Sigmoid colon (tissue), 4 donors: ENCODE measurements around the gene GNAS.

Experiments used
- EP300 ChIP-seq, 4 donors: sonication (generic); formaldehyde crosslinking; IDR thresholded peaks; one replicate each; pipeline ENCODE4 v1.6.1; 2017; ENCODE audit warnings: antibody characterized with exemption in 4 of 4
- POLR2A ChIP-seq, 2 donors: fragments of 450-650 bp; IDR thresholded peaks; one replicate each; pipeline ENCODE4 v1.6.1; 2016; ENCODE audit warnings: antibody characterized with exemption in 2 of 2, mild to moderate bottlenecking in 2 of 2, moderate library complexity in 2 of 2
- TF ChIP-seq, protein P1 (sequence below), 4 experiments: fragments of 450-650 bp in 3 of 4; fragments of 200-600 bp in 1 of 4; IDR thresholded peaks; one replicate each; pipeline ENCODE4 v1.5.1; 2016 to 2019; ENCODE audit warnings: antibody characterized with exemption in 4 of 4, mild to moderate bottlenecking in 3 of 4, moderate library complexity in 2 of 4

DNA sequence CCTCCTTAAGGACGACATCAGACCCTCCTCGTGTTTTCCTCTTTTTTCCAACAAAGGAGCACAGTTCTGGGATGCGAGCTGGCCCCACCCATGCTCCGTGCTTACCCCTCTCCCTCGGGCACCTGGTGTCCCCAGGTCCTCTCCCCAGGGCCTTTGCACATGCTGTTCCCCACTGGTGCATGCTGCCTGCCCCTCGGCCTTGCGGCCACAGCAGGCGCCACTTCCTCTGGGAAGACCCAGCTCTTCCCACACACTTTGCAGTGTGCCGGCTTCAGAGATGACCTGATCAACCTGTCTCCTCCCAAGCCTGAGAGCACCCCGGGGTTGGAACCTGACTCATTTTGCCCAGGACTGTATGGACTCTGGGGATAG lies 41.7 kb upstream of the GNAS start:
- TF ChIP-seq EP300 (IDR thresholded peaks at IDR 0.05) (no peak), POLR2A (IDR thresholded peaks at IDR 0.05) (no peak)
- TF ChIP-seq, protein P1, sequence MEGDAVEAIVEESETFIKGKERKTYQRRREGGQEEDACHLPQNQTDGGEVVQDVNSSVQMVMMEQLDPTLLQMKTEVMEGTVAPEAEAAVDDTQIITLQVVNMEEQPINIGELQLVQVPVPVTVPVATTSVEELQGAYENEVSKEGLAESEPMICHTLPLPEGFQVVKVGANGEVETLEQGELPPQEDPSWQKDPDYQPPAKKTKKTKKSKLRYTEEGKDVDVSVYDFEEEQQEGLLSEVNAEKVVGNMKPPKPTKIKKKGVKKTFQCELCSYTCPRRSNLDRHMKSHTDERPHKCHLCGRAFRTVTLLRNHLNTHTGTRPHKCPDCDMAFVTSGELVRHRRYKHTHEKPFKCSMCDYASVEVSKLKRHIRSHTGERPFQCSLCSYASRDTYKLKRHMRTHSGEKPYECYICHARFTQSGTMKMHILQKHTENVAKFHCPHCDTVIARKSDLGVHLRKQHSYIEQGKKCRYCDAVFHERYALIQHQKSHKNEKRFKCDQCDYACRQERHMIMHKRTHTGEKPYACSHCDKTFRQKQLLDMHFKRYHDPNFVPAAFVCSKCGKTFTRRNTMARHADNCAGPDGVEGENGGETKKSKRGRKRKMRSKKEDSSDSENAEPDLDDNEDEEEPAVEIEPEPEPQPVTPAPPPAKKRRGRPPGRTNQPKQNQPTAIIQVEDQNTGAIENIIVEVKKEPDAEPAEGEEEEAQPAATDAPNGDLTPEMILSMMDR (IDR thresholded peaks at IDR 0.05), result no peak
